NCI-H2196 treated with DMSO at 0.1 percent for 48 hours (cell line): ENCODE measurements around the gene LFNG.

Experiments
- DNase-seq: peaks from one replicate; lab custom pipeline; 2025; ENCODE audit not compliant: unreplicated experiment; lab: John Stamatoyannopoulos, UW

LFNG gene

DNA sequence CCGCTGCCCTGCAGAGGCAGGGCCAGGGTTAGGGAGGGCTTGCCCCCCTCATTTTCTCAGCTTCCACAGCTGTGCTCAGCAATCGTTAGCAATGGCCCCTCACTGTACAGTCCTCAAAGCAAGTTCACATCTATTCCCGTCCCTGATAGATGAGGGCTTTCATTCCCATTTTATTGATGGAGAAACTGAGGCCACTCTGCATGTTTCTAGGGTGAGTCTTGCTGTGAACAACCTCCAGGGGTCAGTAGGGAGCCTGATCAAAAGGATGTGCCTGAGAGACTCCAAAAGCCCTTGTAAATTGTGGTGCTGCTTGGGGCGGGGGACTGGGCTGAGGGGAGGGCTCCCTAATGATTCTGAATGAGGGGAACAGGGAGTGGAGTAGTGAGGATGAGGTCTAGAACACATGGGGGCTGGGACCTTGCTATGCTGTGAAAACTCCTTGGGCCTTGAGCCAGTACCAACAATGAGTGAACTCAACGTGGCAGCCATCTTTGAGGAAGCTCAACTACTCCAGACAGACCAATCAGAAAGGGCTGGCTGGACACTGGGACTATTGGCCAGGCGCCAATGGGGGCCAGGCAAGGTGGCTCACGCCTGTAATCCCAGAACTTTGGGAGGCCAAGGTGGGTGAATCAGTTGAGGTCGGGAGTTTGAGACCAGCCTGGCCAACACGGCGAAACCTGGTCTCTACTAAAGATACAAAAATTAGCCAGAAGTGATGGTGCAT lies 36.7 kb upstream of the LFNG start:
- DNase-seq, result no peak

DNA sequence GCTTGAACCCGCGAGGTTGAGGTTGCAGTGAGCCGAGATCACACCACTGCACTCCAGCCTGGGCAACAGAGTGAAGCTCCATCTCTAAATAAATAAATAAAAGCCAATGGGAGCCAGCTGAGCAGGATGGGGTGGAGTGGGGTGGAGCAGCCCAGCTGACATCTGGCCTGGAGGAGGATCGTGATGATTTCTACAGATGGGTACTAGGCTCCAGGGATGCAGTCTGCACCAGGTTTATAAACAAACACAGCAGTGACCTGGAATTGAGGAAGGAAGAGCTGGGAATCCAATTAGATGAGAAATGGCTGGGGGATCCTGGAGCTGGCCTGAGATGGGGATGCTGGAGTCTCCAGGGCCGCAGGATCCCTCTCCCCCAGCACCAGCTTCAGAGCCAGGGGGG lies 36.1 kb upstream of the LFNG start:
- DNase-seq, result no peak

DNA sequence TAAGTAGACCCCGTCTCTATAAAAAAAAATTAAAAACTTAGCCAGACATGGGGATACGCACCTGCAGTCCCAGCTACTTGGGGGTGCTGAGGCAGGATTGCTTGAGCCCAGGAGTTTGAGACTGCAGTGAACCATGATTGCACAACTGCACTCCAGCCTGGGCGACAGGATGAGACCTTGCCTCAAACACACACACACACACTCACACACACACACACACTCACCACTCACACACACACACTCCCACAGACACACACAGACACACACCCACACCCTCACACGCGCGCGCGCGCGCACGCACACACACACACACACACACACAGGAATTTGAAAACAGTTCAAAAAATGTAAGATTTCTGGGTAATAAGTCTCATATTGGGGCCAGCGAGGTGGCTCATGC lies 34.7 kb upstream of the LFNG start:
- no peak for DNase-seq

DNA sequence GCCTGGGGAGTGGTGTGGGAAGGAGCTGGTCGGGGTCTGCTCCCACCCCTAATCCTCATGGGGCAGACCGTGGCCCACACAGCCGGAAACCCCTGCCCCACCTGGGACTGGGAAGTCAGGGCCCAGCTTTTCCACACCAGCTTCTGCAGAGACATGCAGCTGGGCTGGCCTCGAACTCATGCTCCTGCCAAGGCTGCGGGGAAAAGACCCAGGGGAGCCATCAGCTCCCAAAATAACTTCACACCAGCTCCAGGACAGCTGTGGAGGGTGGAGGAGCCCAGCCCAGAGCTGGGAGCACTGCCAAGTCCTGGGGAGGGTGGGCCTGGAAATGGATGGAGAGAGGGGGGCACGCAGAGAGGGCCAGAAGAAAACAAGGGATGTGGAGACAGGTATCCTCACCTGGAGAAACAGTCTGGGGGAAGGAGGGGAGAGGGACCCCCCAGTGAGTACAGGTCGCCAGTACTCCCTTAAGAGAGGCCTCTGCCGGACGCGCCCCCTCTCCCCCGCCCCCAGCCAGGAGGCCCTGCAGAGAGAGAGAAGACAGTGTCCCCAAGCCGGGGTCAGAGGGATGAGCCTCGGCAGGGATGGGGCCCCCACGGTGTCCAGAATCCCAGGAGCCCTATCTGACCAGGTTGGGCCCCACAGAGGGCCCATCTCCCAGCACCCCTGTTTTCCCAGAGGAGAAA lies 31.8 kb upstream of the LFNG start:
- DNase-seq, result no peak

DNA sequence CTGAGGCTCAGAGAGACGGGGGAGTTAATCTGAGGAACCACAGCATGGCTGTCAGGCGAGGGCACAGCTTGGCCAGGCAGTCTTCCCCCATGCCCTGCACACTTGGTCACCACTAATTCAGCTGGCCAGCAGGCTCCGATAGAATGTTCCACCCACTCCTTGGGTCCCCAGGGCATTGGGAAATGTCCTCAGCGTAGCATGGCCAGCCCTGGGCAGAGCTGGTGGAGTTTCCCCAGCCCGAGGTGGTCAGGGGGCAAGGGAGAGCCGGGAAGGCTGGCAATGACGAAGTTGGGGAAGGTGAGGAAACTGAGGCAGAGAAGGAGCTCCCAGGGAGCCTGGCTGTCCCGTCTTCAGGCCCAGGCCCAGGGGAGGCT lies 31.3 kb upstream of the LFNG start:
- no peak for DNase-seq

DNA sequence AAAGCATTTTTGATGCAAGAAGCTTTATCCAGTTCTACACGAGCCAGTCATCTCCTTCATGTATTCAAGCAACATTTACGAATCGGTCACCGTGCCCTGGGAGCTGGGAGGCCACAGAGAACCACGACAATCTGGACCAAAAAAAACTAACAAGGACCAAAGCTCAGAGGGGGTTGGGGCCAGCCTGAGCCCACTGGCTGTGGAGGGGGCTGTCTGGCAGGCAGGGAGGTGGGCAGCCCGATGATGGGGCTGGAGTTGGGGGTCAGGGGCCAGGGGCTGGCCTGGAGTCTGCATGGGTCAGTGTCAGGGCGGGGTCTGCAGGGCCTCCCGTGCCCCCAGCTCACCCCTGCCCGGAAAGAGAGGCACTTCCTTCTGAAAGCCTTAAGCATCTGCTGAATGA lies 30.9 kb upstream of the LFNG start:
- no peak for DNase-seq

DNA sequence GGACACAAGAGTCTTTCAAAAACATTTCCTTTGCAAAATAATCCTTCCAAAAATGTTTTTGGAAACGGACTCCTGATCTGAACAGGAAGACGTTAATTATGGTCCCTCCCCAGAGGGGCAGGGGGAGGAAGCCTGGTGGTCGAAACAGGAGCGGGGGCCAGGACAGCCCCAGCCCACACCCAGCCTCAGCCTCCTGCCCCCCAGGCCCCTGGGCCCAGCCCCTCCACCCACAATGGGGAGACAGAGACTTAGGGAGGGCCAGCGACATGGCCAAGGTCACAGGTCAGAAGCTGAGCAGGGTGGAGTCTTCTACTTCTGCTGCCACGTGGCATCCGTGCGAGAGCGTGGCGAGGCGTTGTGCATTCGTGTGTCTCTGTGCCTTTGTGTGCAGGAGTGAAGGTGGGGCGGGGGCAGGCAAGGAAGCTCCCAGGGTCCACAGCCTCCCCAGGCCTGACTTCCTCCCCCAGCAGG lies 29.4 kb upstream of the LFNG start:
- DNase-seq, result no peak

DNA sequence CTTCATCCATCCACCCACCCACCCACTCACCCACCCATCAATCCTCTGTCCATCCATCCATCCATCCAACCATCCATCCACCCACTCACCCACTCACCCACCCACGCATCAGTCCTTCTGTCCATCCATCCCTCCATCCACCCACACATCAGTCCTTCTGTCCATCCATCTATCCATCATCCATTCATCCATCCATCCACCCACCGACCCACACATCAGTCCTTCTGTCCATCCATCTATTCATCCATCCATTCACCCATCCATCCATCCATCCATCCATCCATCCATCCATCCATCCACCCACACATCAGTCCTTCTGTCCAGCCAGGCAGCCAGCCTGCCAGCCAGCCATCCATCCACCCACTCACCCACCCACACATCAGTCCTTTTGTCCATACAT lies 27.5 kb upstream of the LFNG start:
- no peak for DNase-seq

DNA sequence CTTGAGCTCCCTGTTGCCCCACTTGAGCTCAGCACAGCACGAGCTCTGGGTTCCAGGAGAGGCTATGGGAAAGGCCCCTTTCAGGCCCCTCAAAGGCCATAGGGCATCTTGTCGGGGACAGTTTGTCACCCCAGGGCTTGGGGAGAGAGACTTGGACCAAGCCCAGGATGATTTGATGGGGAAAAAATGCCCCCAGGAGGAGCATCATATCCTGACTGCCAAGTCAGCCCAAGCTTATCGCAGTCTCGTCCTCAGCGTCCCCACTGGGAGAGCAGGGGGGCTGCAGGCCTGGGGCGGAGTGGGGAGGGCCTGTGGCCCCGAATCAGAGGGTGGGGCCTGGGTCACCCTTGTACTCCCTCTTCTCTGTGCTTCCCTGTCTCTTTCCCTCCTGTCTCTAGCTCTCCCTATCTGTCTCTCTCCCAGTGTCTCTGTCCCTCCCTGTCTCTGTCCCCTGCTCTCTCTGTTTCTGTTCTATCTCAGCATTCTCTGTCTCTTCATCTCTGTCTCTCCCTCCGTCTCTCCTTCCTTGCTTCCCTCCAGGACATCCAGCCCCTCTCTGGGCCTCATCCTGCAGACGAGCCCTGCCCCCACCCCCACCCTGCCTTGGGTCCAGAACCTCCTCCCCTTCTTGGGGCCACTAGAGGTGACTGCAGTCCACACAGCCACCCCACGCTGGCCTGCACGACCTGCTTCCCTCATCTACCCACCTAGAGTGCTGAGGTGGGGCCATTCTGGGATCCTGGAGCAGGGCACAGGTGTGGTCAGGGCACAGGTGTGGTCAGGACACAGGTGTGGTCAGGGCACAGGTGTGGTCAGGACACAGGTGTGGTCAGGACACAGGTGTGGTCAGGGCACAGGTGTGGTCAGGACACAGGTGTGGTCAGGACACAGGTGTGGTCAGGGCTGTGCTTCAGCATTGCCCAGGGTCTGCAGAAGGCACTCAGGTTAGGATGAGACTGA lies 26.1 kb upstream of the LFNG start:
- DNase-seq, result no peak

DNA sequence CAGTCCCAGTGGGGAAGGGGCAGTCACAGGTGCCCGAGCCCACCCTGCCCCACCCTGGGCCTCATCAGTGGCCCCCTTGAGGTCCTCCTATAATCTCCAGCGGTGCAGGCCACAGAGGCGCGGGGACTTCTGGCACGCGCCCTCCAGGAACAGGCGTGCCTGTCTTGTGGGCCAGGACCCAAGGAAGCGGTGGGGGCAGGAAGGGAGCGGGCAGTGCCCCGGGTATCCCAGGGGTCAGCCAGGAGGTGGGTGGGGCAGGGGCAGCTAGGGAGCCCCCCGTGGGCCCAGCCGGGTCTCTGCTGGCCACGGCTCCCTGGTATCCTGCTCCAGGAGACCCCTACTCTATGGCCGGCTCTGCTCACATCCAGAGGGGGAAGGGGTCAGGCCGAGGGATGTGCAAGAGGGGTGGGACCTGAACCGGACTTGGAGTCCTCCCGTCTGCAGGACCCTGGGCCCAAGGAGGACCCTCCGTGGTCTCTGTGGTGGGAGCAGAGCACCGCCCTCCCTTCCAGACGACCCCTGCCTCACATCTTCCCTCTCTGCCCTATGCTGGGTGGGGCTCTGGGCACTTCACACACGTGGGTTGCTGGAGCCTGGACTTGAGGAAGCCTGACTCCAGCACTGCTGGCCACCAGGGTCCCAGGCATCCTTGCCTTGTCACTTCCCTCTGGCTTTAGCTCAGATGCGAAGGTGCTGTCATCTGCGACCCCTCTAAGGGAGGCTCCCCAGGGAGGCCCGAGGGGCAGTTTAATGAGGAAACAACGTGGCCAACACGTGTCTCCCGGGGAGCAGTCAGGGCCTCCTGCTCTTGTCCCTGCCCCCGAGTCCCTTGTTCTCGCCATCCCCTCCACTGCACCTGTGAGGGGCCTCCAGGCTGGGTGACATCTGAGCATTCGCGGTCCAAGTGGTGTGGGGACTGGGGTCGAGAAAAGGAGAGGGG lies 25.1 kb upstream of the LFNG start:
- no peak for DNase-seq

DNA sequence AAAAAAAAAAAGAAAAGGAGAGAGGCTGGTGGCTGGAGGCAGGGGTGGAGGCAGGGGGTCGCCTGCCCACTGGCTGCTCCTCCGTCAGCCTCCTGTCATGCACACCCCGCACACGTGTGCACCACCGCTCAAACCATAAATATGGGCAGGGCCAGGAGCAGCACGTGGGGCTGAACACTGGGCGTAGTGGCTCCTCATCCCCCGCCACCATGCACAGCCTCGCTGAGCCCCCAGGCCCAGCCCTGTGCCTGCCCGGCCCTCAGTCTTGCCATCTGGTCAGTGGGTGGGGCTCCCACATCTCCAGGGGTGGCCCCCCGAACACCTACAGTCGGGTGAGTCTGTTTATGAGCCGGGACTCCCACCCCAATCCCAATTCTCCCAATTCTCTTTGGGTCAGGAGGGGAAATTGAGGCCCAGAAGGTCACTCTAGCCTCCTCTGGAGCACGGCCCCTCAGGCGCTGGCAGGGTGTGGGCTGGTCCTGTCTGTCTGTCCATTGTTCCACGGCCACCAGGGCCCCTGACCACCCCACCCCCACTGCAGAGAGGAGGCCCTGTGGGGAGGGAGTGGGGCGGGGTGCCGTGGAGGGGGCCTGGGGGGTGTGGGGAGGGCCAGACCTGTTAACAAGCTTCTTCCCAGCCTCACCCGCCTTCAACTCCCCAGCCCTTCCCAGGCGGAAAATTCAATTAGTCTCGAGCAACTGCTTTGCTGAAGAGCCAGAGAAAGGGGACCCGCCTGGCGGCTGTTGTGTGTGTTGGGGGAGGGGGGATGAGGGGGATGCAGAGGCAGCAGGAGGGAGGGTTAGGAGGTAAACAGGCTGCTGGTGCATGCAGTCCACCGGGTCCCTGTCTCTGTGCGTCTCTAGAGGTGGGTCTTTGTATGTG lies 23.9 kb upstream of the LFNG start:
- no peak for DNase-seq

DNA sequence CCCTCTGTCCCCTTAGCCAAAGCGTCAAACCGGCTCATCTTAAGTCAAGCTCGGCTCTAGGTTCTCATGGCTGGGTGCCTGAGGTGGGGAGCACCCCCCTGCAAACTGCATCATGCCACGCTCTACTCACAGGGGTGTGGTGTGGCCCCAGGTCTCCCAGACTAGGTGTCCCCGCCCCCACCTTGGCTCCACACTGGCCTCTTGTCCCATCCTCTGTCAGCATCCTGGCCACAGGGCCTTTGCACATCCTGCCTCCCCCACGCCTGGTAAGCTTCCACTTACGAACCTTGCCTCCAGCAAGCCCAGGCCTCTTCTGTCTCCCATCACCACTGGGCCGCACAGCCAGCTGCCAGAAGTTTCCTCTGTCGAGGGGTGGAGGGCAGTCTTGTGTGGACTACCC lies 23.2 kb upstream of the LFNG start:
- no peak for DNase-seq

DNA sequence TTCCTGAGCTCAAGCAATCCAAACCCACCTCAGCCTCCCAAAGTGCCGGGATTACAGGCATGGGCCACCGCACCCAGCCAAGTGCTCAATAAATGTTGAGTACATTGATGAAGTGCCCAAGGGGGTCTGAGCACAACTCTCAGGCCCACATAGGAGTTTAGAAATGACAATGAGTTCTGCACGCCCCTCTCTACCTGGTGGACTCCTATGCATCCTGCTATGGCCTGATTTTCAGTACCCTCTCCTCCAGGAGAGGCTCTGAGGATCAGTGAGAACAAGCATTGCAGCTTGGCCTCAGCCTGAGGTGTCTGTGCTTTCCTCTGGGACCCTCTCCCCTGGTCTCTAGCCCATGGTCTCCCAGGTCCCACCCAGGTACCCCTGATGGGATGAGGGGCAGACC lies 22.5 kb upstream of the LFNG start:
- no peak for DNase-seq

DNA sequence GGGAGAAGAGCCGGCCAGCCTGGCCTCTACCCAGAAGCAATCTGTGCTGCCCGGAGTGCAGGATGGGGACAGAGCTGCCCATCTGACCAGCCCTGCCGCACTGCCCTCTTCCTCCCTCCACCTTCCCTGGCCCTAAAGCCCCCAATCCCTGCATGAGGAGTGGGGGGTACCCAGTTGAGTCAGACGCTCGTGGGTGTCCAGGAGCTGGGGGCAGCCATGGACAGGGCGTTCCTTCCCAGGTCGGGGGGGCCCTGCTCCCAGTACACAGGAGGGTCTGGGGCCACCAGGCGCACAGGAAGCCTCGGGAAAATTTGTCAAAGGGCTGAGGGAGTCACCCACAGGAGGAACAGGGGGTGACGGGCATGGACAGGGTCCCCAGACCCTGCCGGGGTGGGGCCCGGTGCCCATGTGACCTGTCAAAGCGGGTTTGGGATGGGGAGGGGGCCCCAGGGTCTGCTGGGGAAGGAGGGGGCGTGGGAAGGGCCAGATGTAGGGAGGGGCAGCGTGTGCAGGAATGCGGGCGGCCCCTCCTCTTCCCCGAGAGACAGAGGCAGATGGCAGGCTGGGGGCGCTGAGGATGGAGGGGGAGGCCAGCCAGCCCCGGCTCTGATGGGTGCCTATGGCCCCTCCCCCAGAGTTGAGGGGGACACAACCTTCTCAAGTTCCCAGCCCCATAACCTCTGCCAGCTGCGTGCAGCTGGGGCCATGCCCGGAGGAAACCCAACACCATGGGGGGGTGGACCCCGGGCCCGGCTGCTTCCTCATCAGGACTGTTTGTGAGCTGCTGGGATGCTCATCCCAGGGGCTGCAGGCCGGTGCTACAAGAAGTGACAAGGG lies 21.9 kb upstream of the LFNG start:
- DNase-seq, result no peak

DNA sequence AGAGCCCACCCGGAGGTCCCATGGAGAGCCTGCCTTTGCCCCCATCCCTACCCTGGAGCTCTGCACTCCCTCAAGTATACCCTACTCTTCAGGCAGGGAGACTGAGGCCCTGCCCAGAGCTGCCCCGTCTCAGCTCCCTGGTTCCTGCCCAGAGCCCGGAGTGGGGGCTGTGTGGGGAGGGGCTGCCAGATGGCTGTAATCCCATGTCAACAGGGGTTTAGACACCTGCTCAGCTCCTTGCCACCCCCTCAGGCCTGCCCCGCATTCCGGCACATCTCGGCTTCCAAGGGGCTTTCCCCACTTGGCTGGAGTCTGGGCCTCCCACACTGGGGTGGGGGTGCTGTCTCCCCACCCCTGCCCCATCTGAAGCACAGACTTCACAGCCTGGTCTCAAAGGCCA lies 20.9 kb upstream of the LFNG start:
- DNase-seq, result no peak

DNA sequence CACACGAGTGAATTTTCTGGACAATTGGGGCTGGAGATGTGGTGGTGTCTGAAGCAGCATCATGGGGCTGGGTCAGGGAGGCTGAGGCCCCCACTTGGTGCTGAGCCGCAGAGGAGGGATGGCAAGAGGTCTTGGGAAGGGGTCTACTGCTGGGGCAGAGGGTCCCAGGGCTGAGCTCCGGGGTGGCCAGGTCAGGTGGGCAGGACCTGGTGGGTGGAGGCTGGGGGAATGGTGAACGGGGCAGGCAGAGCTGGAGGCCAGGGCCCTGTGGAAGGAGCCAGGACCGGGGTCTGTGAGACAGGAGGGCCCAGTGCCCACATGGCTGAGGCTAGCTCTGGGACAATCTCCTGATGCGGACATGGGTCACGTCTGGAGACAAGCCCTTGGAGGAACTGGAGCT lies 20.4 kb upstream of the LFNG start:
- DNase-seq, result no peak

DNA sequence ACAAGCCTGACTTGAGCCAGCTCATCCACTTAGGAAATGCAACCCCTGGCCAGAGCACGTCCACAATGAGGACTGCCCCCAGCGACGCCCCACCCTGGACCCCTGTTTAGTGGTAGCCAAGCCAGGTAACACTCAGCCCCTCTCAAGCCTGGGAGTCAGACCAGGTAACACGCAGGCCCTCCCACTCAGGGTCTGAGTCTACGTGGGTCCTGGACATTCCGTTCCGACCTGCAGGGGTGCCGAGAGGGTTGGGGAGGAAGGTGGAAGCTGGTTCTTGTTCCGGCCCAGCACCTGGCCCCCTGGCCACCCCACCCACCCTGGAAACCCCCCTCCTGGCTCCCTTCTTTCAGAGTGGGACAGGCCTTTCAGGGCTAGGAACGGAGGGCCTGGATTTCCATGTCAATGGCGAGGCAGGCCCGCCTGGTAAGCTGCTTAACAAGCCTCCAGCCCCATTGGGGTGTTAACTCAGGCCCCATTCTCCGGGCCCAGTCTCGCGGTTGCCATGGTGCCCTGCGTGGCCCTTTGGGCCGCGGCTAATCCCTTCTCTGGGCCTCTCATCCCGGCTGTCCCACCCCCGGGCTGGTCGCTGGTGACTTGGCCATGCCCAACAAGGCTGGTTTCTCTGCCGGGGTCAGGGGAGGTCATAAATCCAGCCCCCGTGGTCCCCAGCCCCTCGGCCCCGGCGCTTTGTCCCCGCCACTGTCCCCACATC lies 19.7 kb upstream of the LFNG start:
- DNase-seq, result no peak

DNA sequence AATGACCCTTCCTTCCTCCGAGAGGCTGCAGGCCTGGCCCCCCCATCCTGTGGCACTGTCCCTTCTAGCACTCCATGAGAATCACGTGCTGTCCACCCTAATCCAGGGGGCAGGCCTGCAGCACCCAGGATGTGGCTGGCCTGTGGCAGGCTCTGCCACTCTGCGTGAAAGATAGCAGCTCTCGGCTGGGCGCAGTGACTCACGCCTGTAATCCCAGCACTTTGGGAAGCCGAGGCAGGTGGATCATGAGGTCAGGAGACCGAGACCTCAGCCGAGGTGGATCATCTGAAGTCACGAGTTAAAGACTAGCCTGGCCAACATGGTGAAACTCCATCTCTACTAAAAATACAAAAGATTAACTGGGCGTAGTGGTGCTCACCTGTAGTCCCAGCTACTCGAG lies 18.9 kb upstream of the LFNG start:
- DNase-seq, result no peak
